Progenitor cell of endocrine pancreas (in vitro differentiated cells): ENCODE measurements around the gene TGFBR3L. TPM values are rescaled to one million over a fixed set of nuclear protein-coding genes. Genes with fewer than 3 reads are reported as not detected.
A peak's percentile ranks its signal among the peaks of the same experiment; 100 is the strongest.

Experiments used
- DNase-seq: peaks from one replicate; pipeline ENCODE4 v3.0.0; 2021; ENCODE audit warnings: low spot score; ENCODE audit not compliant: unreplicated experiment
- H3K27ac Mint-ChIP-seq: 2 replicates; pipeline ENCODE4 v1.8.0; 2021; ENCODE audit warnings: mild to moderate bottlenecking, moderate library complexity, mixed read lengths
- H3K27me3 Mint-ChIP-seq: 2 replicates; pipeline ENCODE4 v1.8.0; 2021; ENCODE audit warnings: mixed read lengths
- H3K36me3 Mint-ChIP-seq: 2 replicates; pipeline ENCODE4 v1.8.0; 2022; ENCODE audit warnings: mixed read lengths; ENCODE audit not compliant: insufficient read depth
- H3K4me1 Mint-ChIP-seq: 2 replicates; pipeline ENCODE4 v1.8.0; 2021; ENCODE audit warnings: low read depth, mixed read lengths
- H3K4me3 Mint-ChIP-seq: 2 replicates; pipeline ENCODE4 v1.8.0; 2021; ENCODE audit warnings: low read depth, mild to moderate bottlenecking, moderate library complexity, mixed read lengths
- H3K9me3 Mint-ChIP-seq: 2 replicates; pipeline ENCODE4 v1.8.0; 2021; ENCODE audit warnings: low read depth, mixed read lengths
- CTCF ChIP-seq: fragments of 200-600 bp; sonication (generic); IDR thresholded peaks from one replicate; pipeline ENCODE4 v1.5.0; 2021; ENCODE audit warnings: antibody characterized with exemption, mild to moderate bottlenecking; ENCODE audit not compliant: unreplicated experiment
- total RNA-seq: library from RNA; stranded (reverse); gene quantifications from 2 replicates; pipeline ENCODE4 v1.2.1, GENCODE V29; 2021

Gene TGFBR3L
- total RNA-seq, 1 donor from 2014 or later = 0.67 TPM

- peaks cover 35% of the 10 kb centered on the region for H3K27me3 Mint-ChIP-seq
- DNase-seq = no peak
- H3K36me3 Mint-ChIP-seq = peaks cover 5% of the 10 kb centered on the region
- no peak overlapping the region for H3K27ac Mint-ChIP-seq
- H3K4me1 Mint-ChIP-seq = peaks cover 16% of the 10 kb centered on the region
- no peaks in the 10 kb centered on the region for H3K9me3 Mint-ChIP-seq
- H3K4me3 Mint-ChIP-seq = no peak overlapping the region
- no peak for TF ChIP-seq CTCF
Measured at GRCh38 chr19:7918615-7919421, 4.2 kb downstream of the TGFBR3L start.

- peak; percentile 95 for DNase-seq
- peaks cover 18% of the 10 kb centered on the region for H3K4me1 Mint-ChIP-seq
- peaks cover 29% of the 10 kb centered on the region for H3K27me3 Mint-ChIP-seq
- peak within 1 kb of the TSS; percentile 94 for H3K27ac Mint-ChIP-seq
- no peaks in the 10 kb centered on the region for H3K9me3 Mint-ChIP-seq
- H3K4me3 Mint-ChIP-seq = peak within 1 kb of the TSS; percentile 70
- TF ChIP-seq CTCF = no peak
- peaks cover 4% of the 10 kb centered on the region for H3K36me3 Mint-ChIP-seq
Measured at GRCh38 chr19:7919610-7920518, 5.2 kb downstream of the TGFBR3L start, which contains the start of gene SNAPC2. SNAPC2 (plus strand) TSS chr19:7920338; CDS start chr19:7920367, 29 bp downstream.

GRCh38 chr19:7920519-7921301 lies 6.1 kb downstream of the TGFBR3L start:
- peak overlapping the region; percentile 70 for H3K4me3 Mint-ChIP-seq
- no peak for TF ChIP-seq CTCF
- peak overlapping the region; percentile 94 for H3K27ac Mint-ChIP-seq
- peak; percentile 92 for DNase-seq
- H3K27me3 Mint-ChIP-seq = peaks cover 21% of the 10 kb centered on the region
- no peaks in the 10 kb centered on the region for H3K9me3 Mint-ChIP-seq
- H3K36me3 Mint-ChIP-seq = peaks cover 3% of the 10 kb centered on the region
- H3K4me1 Mint-ChIP-seq = peaks cover 15% of the 10 kb centered on the region

GRCh38 chr19:7921302-7921966 lies 6.8 kb downstream of the TGFBR3L start:
- DNase-seq = no peak
- H3K9me3 Mint-ChIP-seq = no peaks in the 10 kb centered on the region
- H3K4me3 Mint-ChIP-seq = peak overlapping the region; percentile 70
- H3K4me1 Mint-ChIP-seq = peaks cover 18% of the 10 kb centered on the region
- peaks cover 3% of the 10 kb centered on the region for H3K36me3 Mint-ChIP-seq
- H3K27me3 Mint-ChIP-seq = peaks cover 17% of the 10 kb centered on the region
- H3K27ac Mint-ChIP-seq = no peak overlapping the region
- TF ChIP-seq CTCF = no peak
